Skin of body (tissue), 2 donors: ENCODE results near the gene NOL8. TPM values are rescaled to one million over a fixed set of nuclear protein-coding genes. Genes with fewer than 3 reads are reported as not detected.

Source experiments
- DNase-seq: peaks from one replicate; lab custom pipeline; 2025; lab: John Stamatoyannopoulos, UW
- total RNA-seq: library from RNA; depleted of rRNA; stranded (reverse); fragments of >200 nt; gene quantifications from one replicate; pipeline ENCODE4 v1.2.3, GENCODE V29; 2014

NOL8 gene
- 29.0 TPM for total RNA-seq

DNA sequence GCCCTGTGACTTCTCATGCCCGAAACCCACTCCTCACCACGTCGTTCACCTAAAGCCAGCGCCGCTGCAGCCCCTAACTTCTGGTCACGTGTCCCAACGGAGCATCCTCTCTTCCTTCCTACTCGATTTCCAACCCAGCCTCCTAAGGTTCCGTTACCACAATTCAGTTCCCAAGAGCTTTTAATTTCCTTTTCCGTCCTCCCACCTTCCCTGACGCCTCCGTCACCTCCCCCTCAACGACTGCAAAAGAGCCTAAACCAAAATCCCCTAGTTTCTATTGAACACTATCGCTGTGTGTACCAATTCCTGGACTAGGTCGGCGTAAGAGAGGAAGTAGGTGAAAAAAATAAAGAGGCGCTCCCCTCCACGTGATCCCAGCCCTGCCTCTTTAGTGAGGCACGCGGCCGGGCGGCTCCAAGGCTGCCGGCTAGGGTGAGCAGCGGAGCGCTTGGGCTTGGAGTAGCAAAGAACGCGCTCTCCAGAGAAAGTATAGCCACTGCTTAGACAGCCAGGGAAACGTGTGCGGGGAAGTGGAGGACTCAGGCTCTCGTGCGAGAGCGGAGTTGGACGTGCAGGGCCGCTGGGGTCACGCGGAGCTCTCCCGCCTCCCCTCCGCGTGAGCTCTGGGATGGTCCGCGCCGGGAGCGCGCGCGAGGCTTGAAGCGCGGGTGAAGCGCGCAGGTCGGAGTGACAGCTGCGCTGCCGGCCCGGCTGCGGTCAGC lies at the start of gene NOL8, which contains the start of gene CENPP:
Gene NOL8 (minus strand): TSS at position 82 of the 722 bp plus-strand sequence. CDS start 1,189 bp downstream, outside the sequence.
Gene CENPP (plus strand): TSS at position 685 of the 722 bp plus-strand sequence.
- peak; percentile 94 for DNase-seq

GRCh38 chr9:92373167-92373566 lies 48.0 kb upstream of the NOL8 start:
- DNase-seq: no peak

GRCh38 chr9:92369075-92369474 lies 43.9 kb upstream of the NOL8 start:
- no peak for DNase-seq

DNA sequence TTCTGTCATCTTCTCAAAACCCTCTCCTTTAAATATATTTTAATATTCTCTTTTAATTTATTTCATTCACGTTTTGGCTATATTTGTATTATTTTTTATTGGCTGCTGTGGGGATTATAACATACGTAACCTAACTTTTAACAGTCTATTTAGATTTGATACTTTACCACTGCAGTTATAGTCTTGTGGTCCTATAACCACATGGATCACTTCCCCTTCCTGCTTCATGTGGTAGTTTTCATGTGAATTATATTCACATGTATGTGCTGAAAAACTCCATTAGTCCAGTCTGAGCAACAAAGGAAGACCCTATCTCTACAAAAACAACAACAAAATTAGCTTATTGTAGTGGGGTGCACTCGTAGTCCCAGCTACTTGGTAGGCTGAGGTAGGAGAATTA lies 34.9 kb upstream of the NOL8 start:
- no peak for DNase-seq

GRCh38 chr9:92359394-92359995 lies 34.3 kb upstream of the NOL8 start:
- DNase-seq: no peak

DNA sequence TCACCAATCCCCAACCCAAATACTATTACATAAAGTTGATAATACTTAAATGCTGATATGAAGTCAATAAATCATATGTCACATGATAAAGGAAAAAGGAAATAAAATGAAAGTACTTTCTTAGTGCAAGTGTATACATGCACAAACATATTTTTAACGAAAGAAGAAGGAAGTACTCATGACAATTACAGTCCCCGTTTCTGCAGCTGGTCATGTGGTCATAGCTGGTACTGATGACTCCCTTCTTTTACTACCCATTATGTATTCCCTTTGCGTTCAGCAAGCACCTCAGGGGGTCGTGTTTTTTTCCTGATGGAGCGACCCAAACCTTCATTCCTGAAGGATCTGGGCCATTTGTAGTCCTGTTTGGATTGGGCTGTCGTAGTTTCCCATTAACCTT lies 27.9 kb upstream of the NOL8 start:
- no peak for DNase-seq

DNA sequence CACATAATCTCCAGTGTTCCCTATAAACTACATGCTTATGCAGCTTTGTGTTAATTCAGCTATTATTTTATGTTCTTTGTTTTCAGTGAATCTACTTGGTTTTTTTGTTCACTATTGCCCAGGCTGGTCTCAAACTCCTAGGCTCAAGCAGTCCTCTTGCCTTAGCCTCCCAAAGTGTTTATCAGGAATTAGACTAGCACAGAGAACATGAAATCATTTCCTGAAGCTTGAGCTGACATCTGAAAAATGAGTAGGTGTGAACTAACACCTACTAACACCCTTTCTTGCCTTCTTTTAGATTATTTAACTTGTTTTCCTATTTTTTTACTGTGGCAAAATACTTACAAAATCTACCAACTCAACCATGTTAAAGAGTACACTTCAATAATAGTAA lies 25.6 kb upstream of the NOL8 start:
- DNase-seq: no peak

DNA sequence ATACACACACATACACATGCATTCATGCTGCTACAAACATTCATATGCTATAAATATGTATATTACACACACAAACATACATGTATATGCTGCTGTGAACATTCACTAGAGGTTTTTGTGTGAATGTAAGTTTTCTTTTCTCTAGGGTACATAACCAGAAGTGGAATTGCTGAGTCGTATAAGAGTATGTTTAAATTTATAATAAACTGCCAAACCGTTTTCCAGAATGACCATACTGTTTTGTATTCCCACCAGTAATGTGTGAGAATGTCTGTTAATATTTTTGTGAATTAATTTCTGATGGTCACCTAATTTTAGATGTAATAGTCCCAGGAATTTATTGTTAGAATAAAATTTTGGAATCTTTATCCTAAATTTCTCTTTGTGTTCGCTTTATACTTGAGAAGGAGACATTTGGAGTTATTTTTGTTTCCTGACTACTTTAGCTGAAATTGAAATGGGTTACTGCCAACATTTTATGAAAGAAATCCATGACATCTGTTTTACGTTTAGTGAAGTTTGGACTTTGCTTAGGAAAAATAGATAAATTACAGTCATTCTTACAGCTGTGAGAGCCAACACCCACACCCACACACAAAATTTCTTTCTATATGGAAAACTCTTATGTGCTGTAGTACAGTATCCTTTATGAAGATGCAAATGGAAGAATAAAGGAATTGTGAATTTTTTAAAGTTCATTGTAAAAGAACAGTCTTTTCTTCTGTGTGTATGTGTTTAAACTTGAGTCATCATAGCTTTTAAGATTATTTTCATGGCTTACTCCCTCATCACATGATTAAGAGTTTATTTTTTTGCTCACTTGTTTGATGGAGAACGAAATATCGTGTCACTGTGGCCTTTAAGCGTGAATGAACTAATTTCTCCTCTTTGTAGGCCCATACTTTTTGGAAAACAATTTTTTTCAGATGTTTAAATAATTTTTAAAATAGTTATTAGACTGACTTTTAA lies 24.9 kb upstream of the NOL8 start:
- DNase-seq: peak; percentile 93

DNA sequence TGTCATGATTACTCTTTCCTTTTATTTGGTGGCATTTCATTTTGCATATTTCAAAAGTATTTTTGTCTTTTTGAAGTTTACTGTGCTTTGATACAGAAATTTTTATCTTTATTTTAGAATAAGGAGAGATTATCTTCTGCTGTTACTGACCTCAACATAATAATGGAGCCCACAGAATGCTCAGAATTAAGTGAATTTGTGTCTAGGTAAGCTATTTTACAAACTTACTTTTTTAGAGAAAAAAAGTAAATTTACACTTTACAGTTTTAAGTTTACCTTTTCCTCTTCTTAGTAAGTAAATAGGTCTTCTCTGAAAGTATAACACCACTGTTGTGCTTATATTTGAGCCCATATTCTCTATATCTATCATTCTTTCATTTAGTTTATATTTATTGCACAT lies 20.4 kb upstream of the NOL8 start:
- no peak for DNase-seq

DNA sequence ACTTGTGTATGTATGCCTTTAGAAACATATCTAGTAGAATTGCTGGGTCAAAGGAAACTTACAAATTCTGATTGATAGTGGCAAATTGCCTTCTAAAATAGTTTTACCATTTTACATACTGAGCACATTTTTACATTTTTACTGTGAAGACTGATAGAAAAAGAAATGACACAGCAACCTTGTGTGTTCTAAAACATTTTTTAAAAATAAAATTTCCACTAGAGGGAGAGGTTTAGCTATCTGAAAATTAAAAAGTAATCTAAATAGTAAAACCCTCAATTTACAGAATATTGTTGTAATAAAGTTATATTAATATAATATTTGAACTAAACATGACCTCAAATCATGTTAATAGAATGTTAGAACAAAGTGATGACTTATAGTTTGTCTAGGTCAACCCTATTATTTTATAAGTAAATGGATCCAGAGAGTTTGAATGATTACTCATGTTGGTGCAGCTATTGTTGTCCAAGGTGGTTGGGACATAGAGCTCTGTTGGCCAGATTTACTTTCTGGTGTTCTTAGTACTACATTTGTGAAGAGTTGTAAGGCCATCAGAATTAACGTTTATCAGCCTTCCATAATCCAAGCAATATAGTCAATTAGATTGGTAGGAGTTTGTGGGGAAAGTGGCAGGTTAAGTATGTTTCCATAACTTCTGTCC lies 17.8 kb upstream of the NOL8 start:
- no peak for DNase-seq

DNA sequence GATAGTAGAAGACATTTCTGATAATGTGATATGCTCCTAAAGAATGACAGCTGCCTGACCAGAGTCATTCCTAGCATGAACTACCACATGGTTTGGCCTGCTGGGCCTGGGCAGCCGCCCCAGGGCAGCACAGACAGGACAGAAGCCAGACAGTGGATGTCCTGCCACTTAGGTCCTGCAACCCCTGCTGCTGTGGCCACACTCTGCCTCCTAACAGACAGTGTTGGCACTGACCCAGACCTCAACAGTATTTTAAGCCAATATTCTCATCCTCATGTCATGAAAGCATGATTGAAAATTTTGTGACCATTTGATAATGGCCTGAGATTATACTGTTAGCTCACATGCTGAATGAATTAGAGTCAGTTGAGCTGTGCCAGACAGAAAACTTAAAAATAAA lies 16.4 kb upstream of the NOL8 start:
- no peak for DNase-seq

DNA sequence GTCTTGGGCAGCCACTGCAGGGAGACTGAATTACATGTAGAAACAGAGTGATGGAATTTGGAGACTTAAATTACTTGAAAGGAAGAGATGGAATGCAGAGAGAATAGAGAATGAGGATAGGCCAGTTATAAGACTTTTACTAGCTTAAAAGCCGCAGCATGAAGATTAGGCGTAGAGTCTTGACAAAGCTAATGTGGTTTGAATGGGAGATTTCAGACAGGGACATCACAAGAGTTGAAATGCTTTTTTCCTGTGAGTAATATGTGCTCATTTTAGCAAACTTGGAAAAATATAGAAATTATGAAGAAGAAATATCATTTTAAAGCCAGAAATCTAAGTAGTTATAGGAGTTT lies 8.1 kb upstream of the NOL8 start:
- DNase-seq: no peak

DNA sequence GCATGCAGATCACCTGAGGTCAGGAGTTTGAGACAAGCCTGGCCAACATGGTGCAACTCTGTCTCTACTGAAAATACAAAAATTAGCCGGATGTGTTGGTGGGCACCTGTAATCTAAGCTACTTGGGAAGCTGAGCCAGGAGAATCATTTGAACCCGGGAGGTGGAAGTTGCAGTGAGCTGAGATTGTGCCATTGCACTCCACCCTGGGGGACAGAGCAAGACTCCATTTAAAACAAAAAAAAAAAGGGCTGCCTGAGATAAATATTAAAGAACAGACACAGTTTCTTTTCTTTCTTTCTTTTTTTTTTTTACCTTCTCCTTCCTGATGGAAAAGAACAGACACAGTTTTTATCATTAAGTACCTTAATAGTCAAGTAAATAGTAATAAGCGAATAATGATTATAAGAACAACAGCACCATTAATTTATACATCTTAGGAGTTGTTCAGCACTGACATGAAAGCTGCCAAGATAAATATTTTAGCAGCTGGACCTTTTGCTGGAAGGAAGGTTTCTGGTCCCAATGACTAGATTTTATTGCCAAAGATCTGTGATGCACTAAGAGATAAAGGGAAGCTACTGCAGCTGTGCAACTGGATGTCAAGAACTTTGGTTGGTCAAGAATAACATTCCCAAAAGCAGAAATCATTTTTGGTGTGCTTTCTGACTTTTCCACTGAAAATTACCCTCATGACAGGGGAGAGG lies 7.6 kb upstream of the NOL8 start:
- no peak for DNase-seq

GRCh38 chr9:92328225-92328624 lies 3.1 kb upstream of the NOL8 start:
- DNase-seq: peak; percentile 51

- no peak for DNase-seq
Measured at GRCh38 chr9:92327283-92327850, 2.2 kb upstream of the NOL8 start.

DNA sequence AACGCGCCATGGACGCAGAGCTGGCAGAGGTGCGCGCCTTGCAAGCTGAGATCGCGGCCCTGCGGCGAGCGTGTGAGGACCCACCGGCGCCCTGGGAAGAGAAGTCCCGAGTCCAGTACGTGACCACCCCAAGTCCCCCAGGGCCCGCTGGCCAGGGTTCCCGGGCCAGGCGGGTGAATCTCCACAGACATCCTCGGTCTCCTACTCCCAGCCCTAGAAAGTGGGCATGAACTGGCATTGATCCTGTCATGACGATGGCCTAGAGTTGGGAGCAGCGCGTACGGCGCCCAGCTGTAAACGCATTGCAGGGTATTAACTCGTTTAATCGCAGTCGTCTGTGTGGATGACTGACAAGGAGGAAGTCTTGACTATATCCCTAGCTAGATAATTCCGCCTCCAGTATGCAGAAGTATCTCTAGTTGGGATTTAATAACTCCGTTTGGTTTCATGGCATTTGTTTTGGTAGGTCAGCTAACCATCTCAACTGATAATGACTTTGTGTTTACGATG lies 896 bp upstream of the NOL8 start:
- no peak for DNase-seq

GRCh38 chr9:92324889-92325268 lies 271 bp downstream of the NOL8 start:
- no peak for DNase-seq

DNA sequence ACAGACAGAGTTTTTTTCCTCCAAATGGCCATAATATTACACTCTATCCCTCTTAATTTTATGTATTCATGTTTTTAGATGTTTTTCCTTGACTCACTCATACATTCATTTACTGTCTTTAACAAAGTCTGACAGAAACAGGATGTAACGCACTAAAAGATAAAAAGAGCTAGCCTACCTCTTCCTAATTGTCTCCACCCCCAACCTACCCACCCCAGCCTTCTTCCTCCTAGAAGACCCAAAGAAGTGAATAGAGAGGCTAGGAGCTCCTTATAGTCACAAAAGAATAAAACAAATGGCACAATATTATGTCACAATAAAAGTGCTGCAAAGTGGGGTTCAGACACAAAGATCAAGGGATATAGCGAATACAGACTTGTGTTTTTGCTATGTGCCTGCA lies 719 bp downstream of the NOL8 start:
- DNase-seq: no peak

DNA sequence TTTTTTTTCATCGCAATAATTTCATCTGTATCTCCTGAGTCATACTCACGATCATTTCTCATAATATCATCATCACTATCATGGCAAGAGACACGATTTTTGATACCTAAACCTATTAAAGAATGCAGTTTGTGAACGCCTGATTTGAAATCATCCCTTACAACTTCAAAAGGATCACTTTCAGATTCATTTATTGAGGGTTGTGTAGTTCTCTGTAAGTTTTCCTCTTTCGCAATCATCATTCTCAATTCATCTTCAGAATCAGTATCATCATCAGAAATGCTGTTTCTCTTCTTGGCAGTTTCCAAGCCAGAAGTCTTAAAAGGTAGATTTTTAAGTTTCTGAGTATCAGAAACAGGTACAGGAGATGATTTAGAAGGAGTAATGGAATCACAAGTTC lies 9.7 kb downstream of the NOL8 start:
- DNase-seq: no peak

GRCh38 chr9:92313624-92314012 lies 11.5 kb downstream of the NOL8 start:
- no peak for DNase-seq
